ENCODE results near the gene PRICKLE1.

DNA sequence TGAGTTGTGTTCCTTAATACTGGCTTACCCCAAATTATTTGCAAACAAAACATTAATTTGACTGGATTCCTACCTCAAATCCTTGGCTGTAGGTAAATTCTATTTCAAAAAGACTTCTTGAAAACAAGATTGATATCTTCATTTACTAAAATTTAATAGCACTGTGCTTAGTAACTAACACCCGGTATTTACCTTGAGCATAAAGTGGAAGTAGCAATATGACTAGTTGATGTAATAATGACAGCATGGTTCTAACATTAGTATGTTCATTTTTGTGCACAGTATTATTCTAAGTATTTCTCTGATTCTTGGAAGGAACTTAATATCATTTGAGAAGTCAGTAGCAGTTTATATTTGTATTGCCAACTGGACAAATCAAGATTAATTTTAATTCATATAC, 166.8 kb downstream of the PRICKLE1 start:
- TF ChIP-seq, protein P1, sequence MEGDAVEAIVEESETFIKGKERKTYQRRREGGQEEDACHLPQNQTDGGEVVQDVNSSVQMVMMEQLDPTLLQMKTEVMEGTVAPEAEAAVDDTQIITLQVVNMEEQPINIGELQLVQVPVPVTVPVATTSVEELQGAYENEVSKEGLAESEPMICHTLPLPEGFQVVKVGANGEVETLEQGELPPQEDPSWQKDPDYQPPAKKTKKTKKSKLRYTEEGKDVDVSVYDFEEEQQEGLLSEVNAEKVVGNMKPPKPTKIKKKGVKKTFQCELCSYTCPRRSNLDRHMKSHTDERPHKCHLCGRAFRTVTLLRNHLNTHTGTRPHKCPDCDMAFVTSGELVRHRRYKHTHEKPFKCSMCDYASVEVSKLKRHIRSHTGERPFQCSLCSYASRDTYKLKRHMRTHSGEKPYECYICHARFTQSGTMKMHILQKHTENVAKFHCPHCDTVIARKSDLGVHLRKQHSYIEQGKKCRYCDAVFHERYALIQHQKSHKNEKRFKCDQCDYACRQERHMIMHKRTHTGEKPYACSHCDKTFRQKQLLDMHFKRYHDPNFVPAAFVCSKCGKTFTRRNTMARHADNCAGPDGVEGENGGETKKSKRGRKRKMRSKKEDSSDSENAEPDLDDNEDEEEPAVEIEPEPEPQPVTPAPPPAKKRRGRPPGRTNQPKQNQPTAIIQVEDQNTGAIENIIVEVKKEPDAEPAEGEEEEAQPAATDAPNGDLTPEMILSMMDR (conservative IDR thresholded peaks at IDR 0.05; ENCODE audit: low read length), result no peak
- TF ChIP-seq EZH2phosphoT487 (IDR thresholded peaks at IDR 0.05; ENCODE audit: borderline replicate concordance), result no peak

Data from Loucy (cell line).